CD4-positive, alpha-beta T cell treated with Interleukin-17A for 1 hour (primary cell): Measurements from ENCODE around the gene ASIC4.
A peak's percentile ranks its signal among the peaks of the same experiment; 100 is the strongest.

Experiments used
- DNase-seq: peaks from one replicate; pipeline ENCODE4 v3.0.0-alpha.2; 2020

Gene ASIC4

GRCh38 chr2:219516888-219517287 lies 2.6 kb downstream of the ASIC4 start:
- no peak for DNase-seq

GRCh38 chr2:219517954-219518778 lies 3.9 kb downstream of the ASIC4 start:
- DNase-seq: no peak

- DNase-seq: no peak
Measured at GRCh38 chr2:219519526-219519916, 5.2 kb downstream of the ASIC4 start.

GRCh38 chr2:219520079-219520478 lies 5.8 kb downstream of the ASIC4 start:
- DNase-seq: no peak

GRCh38 chr2:219521066-219521880 lies 7.0 kb downstream of the ASIC4 start:
- DNase-seq: no peak

- no peak for DNase-seq
Measured at GRCh38 chr2:219522111-219523030, 8.1 kb downstream of the ASIC4 start.

- DNase-seq: no peak
Measured at GRCh38 chr2:219523031-219523671, 8.9 kb downstream of the ASIC4 start.

GRCh38 chr2:219524817-219525216 lies 10.5 kb downstream of the ASIC4 start:
- DNase-seq: no peak

GRCh38 chr2:219525533-219526232 lies 11.4 kb downstream of the ASIC4 start:
- DNase-seq: no peak

- no peak for DNase-seq
Measured at GRCh38 chr2:219526320-219527075, 12.2 kb downstream of the ASIC4 start.

- no peak for DNase-seq
Measured at GRCh38 chr2:219527076-219527394, 12.8 kb downstream of the ASIC4 start.

GRCh38 chr2:219527472-219527871 lies 13.2 kb downstream of the ASIC4 start:
- no peak for DNase-seq

GRCh38 chr2:219530048-219530963 lies 16.0 kb downstream of the ASIC4 start:
- peak; percentile 84 for DNase-seq

- DNase-seq: no peak
Measured at GRCh38 chr2:219531639-219532377, 17.5 kb downstream of the ASIC4 start.

- no peak for DNase-seq
Measured at GRCh38 chr2:219532378-219532649, 18.0 kb downstream of the ASIC4 start.

- no peak for DNase-seq
Measured at GRCh38 chr2:219533930-219534661, 19.8 kb downstream of the ASIC4 start.

GRCh38 chr2:219536425-219536824 lies 22.1 kb downstream of the ASIC4 start:
- DNase-seq: no peak

- no peak for DNase-seq
Measured at GRCh38 chr2:219536967-219537366, 22.7 kb downstream of the ASIC4 start.
